22Rv1 (cell line): ENCODE data around the gene USP21.

Source experiments
- CTCF ChIP-seq: fragments of 450-650 bp; IDR thresholded peaks from 2 replicates; pipeline ENCODE4 v1.5.1; 2017; ENCODE audit warnings: mild to moderate bottlenecking
- ZFX ChIP-seq: fragments of 450-650 bp; IDR thresholded peaks from 2 replicates; pipeline ENCODE4 v1.6.1; 2017; ENCODE audit warnings: antibody characterized with exemption, borderline replicate concordance

- TF ChIP-seq CTCF = no peak
- TF ChIP-seq ZFX = no peak
Observed at GRCh38 chr1:161171696-161172095, 12.4 kb downstream of the USP21 start.
